ENCODE results near the gene WDR1. TPM values are rescaled to one million over a fixed set of nuclear protein-coding genes. Genes with fewer than 3 reads are reported as not detected.

The WDR1 gene
- total and polyA plus RNA-seq, 10 of the 15 experiments (the other 5 are each of a cell fraction or from before 2014, with no cell fraction given): 28.5 to 397 (median 290) TPM

- TF ChIP-seq BCLAF1 (IDR thresholded peaks at IDR 0.05): no peak
These were observed 58.2 kb downstream of the WDR1 start (continued) for GRCh38 chr4:10058371-10058770.

DNA sequence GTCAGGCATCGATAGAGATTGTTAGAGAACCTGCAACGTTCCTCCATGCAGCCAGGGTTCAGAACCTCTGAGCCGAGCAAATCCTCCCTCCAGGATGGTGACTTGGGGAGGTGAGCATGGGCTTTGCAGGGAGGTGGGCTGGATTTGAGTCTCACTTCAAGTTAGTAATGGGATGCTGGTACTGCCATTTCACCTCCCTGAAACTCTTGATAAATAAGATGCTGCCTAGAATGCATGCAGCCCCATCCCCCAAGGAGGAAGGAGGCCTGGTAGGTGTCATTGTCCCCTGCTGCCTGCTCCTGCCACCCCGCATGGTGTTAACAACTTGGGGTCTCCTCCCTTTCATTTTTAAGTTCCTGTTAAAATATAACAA, 59.6 kb downstream of the WDR1 start:
- H3K27ac ChIP-seq (ENCODE audit: control insufficient read depth, insufficient read depth): no peak overlapping the region
- no peaks in the 10 kb centered on the region for H3K27me3 ChIP-seq (replicated peaks in 1 of 2; ENCODE audit: control insufficient read depth in 2 of 2, insufficient read depth in 2 of 2, low read length in 1 of 2)
- no peak for FAIRE-seq
- no peak for ATAC-seq
- 92% methylated on average over 4 of the region's 4 CpGs for WGBS (ENCODE audit: insufficient coverage, insufficient replicate concordance, low lambda C conversion rate, missing lambda C conversion rate)
- H3K36me3 ChIP-seq (ENCODE audit: control insufficient read depth in 2 of 2, insufficient read depth in 2 of 2, low read length in 1 of 2): no peaks in the 10 kb centered on the region
- TF ChIP-seq IKZF2 (IDR thresholded peaks at IDR 0.05) (no peak), RAD21 (IDR thresholded peaks at IDR 0.05; ENCODE audit: insufficient read depth, low read depth, low read length) (no peak), SUZ12 (IDR thresholded peaks at IDR 0.05; ENCODE audit: unreplicated experiment) (no peak), CTCF (IDR thresholded peaks at IDR 0.05 in 2 of 3, conservative IDR thresholded peaks at IDR 0.05 in 1 of 3; ENCODE audit: control insufficient read depth in 2 of 3, extremely low read depth in 1 of 3, insufficient read depth in 1 of 3, low read depth in 3 of 3, low read length in 3 of 3) (no peak), ZBED1 (IDR thresholded peaks at IDR 0.05; ENCODE audit: borderline replicate concordance) (no peak), MXI1 (IDR thresholded peaks at IDR 0.05; ENCODE audit: low read depth, low read length) (no peak), ZNF274 (IDR thresholded peaks at IDR 0.05; ENCODE audit: insufficient read depth, insufficient read length) (no peak), SMAD1 (IDR thresholded peaks at IDR 0.05; ENCODE audit: low read depth, partially characterized antibody) (no peak), CREM (IDR thresholded peaks at IDR 0.05; ENCODE audit: low read depth) (no peak), POU2F2 (IDR thresholded peaks at IDR 0.05; ENCODE audit: borderline replicate concordance, low read depth, low read length) (no peak), SREBF2 (IDR thresholded peaks at IDR 0.05; ENCODE audit: low read length) (no peak), TARDBP (IDR thresholded peaks at IDR 0.05; ENCODE audit: borderline replicate concordance) (no peak), TCF12 (IDR thresholded peaks at IDR 0.05; ENCODE audit: low read depth, low read length) (no peak), LARP7 (IDR thresholded peaks at IDR 0.05) (no peak), KAT2A (conservative IDR thresholded peaks at IDR 0.05; ENCODE audit: control insufficient read depth, low read depth, low read length) (no peak)
- TF ChIP-seq, protein P1, sequence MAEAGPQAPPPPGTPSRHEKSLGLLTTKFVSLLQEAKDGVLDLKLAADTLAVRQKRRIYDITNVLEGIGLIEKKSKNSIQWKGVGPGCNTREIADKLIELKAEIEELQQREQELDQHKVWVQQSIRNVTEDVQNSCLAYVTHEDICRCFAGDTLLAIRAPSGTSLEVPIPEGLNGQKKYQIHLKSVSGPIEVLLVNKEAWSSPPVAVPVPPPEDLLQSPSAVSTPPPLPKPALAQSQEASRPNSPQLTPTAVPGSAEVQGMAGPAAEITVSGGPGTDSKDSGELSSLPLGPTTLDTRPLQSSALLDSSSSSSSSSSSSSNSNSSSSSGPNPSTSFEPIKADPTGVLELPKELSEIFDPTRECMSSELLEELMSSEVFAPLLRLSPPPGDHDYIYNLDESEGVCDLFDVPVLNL (IDR thresholded peaks at IDR 0.05; ENCODE audit: low read depth, low read length): no peak
- H3K4me3 ChIP-seq: no peak overlapping the region
- intact Hi-C loops (cut with micrococcal nuclease; ENCODE audit: unreplicated experiment): no loop called here
- no peaks in the 10 kb centered on the region for H3K79me2 ChIP-seq (ENCODE audit: control insufficient read depth, insufficient read depth, low read length)
- ChIA-PET POLR2A (interaction anchor here (0.7 kb wide), 1 partner anchor 513 kb away, joined by 4 read pairs; no protein-coding TSS in a partner anchor), SMC1A (ENCODE audit: uncharacterized antibody, unreplicated experiment) (no interaction called here), RAD21 (ENCODE audit: unreplicated experiment) (no interaction called here), CTCF (no interaction called here)
- no peak overlapping the region for H2AFZ ChIP-seq (ENCODE audit: control insufficient read depth, low read depth, low read length)
- BruUV-seq (replicated peaks): no TSS peak
- in situ Hi-C loops (cut with MboI): no loop called here
- no peak overlapping the region for H3K9ac ChIP-seq (ENCODE audit: control insufficient read depth, insufficient read depth, low read length)
- no peaks in the 10 kb centered on the region for H3K4me1 ChIP-seq (ENCODE audit: control insufficient read depth, insufficient read depth, low read length)
- no peak overlapping the region for H3K4me2 ChIP-seq (ENCODE audit: control insufficient read depth, insufficient read depth)
- H3K9me3 ChIP-seq (replicated peaks; ENCODE audit: control insufficient read depth, insufficient read depth, low read length): no peaks in the 10 kb centered on the region
- H4K20me1 ChIP-seq (ENCODE audit: control insufficient read depth, insufficient read depth): no peaks in the 10 kb centered on the region
- DNase-seq (ENCODE audit: low read depth, low spot score): no peak

All from GM12878 (cell line).